ENCODE results near the gene MRPS15.
"Not testable (repeated sequence)": the region's sequence is repeated elsewhere in the genome, so short reads cannot be mapped to it uniquely, and the experiment has no call there.

Gene MRPS15

DNA sequence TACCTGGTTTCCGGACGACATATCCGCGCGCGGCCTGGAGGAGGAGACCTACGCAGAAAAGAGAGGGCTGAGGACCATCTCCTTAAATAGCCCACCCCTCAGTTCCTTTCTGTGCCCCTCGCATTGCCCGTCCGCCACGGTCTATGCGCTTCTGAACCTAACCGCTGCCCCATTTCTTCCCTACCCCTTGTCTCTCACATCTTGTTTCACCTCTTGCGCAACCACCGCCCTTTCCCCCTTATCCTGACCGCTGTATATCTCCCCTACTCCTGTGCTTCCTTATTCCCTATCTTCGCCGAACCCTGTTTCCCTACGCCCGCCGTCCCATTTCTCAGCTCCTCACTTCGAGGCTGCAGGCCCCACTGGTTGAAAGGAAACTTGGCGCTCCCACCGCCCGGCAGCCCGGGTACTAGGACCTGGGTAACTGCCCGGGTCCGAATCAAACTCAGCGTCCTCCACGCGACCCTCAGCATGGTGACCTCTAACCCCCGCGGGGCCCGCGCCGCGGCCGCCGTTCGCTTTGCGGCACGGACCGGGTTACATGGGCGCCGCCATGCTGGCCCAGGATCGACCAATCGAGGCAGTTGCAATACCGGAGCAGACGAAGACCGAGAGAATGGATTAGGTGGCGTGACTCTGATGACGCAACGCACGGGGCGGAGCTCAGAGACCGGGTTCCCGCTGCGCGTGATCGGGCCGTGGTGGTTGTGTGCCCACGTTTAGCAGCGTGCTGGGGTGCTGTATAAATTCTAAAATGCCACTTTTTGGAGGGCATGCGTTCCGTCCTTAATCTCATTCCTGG, at the start of gene MRPS15:
MRPS15 (minus strand) TSS at position 582 of the 802 bp plus-strand sequence; CDS start at position 473, 109 bp downstream.
- Mint-ChIP-seq H3K27me3 (ENCODE audit: low read depth, poor library complexity) (no peaks in the 10 kb centered on the region), H3K4me3 (peak within 1 kb of the TSS; percentile 98), H3K27ac (peak within 1 kb of the TSS; percentile 100), H3K4me1 (peaks cover 66% of the 10 kb centered on the region), H3K36me3 (ENCODE audit: low read depth) (peaks cover 17% of the 10 kb centered on the region), H3K9me3 (no peaks in the 10 kb centered on the region)
- DNase-seq = peak; percentile 96
- TF ChIP-seq, protein P1, sequence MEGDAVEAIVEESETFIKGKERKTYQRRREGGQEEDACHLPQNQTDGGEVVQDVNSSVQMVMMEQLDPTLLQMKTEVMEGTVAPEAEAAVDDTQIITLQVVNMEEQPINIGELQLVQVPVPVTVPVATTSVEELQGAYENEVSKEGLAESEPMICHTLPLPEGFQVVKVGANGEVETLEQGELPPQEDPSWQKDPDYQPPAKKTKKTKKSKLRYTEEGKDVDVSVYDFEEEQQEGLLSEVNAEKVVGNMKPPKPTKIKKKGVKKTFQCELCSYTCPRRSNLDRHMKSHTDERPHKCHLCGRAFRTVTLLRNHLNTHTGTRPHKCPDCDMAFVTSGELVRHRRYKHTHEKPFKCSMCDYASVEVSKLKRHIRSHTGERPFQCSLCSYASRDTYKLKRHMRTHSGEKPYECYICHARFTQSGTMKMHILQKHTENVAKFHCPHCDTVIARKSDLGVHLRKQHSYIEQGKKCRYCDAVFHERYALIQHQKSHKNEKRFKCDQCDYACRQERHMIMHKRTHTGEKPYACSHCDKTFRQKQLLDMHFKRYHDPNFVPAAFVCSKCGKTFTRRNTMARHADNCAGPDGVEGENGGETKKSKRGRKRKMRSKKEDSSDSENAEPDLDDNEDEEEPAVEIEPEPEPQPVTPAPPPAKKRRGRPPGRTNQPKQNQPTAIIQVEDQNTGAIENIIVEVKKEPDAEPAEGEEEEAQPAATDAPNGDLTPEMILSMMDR (IDR thresholded peaks at IDR 0.05) = no peak

DNA sequence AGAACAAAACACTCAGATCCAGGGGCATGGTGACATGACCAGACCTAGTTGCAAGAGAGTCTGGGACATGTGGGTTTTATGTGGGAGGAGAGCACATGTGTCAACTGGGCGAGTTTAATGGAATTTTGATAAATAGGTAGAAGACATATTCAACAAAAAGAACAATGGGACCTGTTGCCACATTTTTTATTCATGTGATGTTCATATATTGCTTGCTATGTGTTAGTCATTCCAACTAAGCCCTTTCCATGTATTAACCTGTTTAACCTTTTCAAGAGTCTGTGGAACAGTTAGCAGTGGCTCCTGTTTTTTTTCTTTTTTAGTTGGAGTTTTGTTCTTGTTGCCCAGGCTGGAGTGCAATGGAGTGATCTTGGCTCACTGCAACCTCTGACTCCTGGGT, 48.7 kb upstream of the MRPS15 start:
- DNase-seq = no peak
- no peaks in the 10 kb centered on the region for H3K9me3 Mint-ChIP-seq
- no peak overlapping the region for H3K27ac Mint-ChIP-seq
- H3K36me3 Mint-ChIP-seq (ENCODE audit: low read depth) = no peaks in the 10 kb centered on the region
- H3K4me3 Mint-ChIP-seq = no peak overlapping the region
- TF ChIP-seq, protein P1 (IDR thresholded peaks at IDR 0.05) = no peak
- H3K27me3 Mint-ChIP-seq (ENCODE audit: low read depth, poor library complexity) = no peaks in the 10 kb centered on the region
- peaks cover 29% of the 10 kb centered on the region for H3K4me1 Mint-ChIP-seq

DNA sequence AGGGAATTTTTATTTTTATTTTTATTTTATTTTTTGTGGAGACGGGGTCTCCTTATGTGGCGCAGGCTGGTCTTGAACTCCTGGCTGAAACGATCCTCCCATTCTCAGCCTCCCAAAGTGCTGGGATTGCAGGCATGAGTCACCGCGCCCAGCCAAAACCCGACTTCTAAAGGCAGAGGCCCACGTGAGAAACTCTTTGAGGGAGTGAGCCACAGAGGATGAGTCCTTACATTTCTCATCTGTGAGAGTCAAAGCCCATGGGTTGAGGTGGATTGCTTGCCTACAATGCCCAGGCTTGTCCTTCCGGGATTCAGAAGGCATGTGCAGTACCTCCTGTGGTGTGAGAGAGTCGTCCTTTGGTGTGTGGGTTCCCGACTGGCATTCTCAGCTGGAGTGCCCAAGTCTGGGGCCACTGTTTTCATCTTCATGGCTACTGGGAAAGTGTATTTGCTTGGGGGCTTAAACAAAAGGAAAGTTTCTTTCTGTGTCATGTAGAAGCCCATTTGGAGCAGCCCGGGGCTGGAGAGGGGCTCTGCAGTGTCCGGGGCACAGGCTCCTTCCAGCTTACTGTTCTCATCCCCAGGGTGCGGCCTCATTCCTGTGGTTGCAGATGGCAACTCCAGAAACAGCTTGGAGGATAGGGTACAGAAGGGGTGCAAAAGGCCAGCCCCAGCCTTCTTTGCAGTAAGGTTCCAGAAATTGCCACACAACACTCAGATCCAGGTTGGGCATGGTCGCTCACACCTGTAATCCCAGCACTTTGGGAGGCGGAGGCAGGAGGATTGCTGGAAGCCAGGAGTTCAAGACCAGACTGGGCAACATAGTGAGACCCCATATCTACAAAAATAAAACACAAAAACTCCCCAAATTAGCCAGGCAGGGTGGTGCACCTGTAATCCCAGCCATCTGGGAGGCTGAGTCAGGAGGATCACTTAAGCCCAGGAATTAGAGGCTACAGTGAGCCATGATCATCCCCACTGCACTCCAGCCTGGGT, 47.9 kb upstream of the MRPS15 start:
- peaks cover 30% of the 10 kb centered on the region for H3K4me1 Mint-ChIP-seq
- no peak for DNase-seq
- TF ChIP-seq, protein P1 (IDR thresholded peaks at IDR 0.05) = no peak
- H3K9me3 Mint-ChIP-seq = no peaks in the 10 kb centered on the region
- H3K4me3 Mint-ChIP-seq = no peak overlapping the region
- no peaks in the 10 kb centered on the region for H3K36me3 Mint-ChIP-seq (ENCODE audit: low read depth)
- H3K27me3 Mint-ChIP-seq (ENCODE audit: low read depth, poor library complexity) = peaks cover 3% of the 10 kb centered on the region
- H3K27ac Mint-ChIP-seq = peak overlapping the region; percentile 36

DNA sequence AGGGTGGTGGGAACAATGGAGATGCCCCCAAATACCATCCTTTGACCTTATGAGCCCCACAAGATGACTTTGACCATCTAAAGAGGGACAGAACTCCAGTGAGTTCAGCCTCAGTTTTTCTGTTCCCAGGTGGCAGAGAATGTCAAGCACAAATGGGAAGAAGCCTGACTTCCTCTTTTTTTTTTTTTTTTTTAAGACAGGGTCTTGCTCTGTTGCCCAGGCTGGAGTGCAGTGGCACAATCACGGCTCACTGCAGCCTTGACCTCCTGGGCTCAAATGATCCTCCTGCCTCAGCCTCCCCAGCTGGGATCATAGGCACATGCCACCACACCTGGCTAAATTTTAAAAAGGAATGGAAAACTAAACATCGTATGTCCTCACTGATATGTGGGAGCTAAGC, 47.0 kb upstream of the MRPS15 start:
- not testable (repeated sequence) for H3K9me3 Mint-ChIP-seq; DNase-seq; H3K4me3 Mint-ChIP-seq; H3K36me3 Mint-ChIP-seq (ENCODE audit: low read depth); H3K27ac Mint-ChIP-seq; H3K27me3 Mint-ChIP-seq (ENCODE audit: low read depth, poor library complexity)
- H3K4me1 Mint-ChIP-seq = peaks cover 33% of the 10 kb centered on the region

DNA sequence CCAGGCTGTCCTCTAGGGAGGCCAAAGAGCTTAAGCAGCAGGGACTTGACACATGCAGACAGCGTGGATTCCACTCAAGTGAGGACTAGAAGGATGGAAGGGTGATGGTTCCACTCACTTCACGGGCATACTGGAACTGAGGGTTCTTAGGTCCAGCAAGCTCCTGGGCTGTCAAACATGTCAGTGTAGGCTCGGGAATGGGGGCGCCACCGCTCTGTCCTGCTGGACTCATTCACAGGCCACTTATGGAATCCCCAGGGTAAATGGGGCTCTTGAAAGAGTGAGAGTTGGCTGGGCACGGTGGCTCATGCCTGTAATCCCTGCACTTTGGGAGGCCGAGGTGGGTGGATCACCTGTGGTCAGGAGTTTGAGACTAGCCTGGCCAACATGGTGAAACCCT, 46.2 kb upstream of the MRPS15 start:
- Mint-ChIP-seq H3K36me3 (ENCODE audit: low read depth) (no peaks in the 10 kb centered on the region), H3K27me3 (ENCODE audit: low read depth, poor library complexity) (peaks cover 3% of the 10 kb centered on the region), H3K27ac (no peak overlapping the region), H3K4me3 (no peak overlapping the region), H3K9me3 (no peaks in the 10 kb centered on the region), H3K4me1 (peaks cover 33% of the 10 kb centered on the region)
- TF ChIP-seq, protein P1 (IDR thresholded peaks at IDR 0.05) = no peak
- no peak for DNase-seq

DNA sequence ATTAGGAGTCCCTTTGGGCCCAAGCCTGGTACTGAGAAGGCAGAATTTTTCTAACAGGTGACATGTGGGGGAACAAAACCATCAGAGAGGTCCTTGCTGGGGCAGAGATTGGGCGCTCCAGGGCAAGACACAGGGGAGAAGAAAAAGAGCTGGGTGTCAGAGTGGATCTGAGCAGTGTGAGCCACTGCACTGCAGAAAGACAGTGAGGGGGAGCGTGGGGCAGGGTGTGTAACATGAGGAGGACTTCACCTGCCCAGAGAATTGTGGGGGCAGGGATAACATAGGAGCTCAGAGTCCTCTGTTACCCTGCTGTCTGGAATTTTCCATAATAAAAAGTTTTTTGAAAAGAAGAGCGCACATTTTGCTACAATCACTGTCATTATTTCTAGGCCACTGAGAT, 44.1 kb upstream of the MRPS15 start:
- H3K4me1 Mint-ChIP-seq = peaks cover 24% of the 10 kb centered on the region
- no peak overlapping the region for H3K27ac Mint-ChIP-seq
- peaks cover 6% of the 10 kb centered on the region for H3K27me3 Mint-ChIP-seq (ENCODE audit: low read depth, poor library complexity)
- no peaks in the 10 kb centered on the region for H3K36me3 Mint-ChIP-seq (ENCODE audit: low read depth)
- TF ChIP-seq, protein P1 (IDR thresholded peaks at IDR 0.05) = no peak
- H3K4me3 Mint-ChIP-seq = no peak overlapping the region
- H3K9me3 Mint-ChIP-seq = peaks cover 8% of the 10 kb centered on the region
- no peak for DNase-seq
